Spleen (tissue), 11 donors: ENCODE data around the gene ENOX1. TPM values are rescaled to one million over a fixed set of nuclear protein-coding genes. Genes with fewer than 3 reads are reported as not detected.

Experiments used
- DNase-seq: peaks from one replicate; pipeline ENCODE4 v3.0.0-alpha.2; 2020
- H3K27ac ChIP-seq, 8 donors: fragments of 200-600 bp; sonication (generic) in 7 of 8; 1 replicate in 4 of 8; 2 replicates in 4 of 8; pipeline versions ENCODE4 v1.5.0 to v1.8.0; 2016 to 2021; ENCODE audit warnings: inconsistent platforms in 4 of 8, mild to moderate bottlenecking in 4 of 8, moderate library complexity in 1 of 8
- H3K27me3 ChIP-seq, 7 donors: fragments of 200-600 bp; sonication (generic) in 6 of 7; replicated peaks in 1 of 7; 1 replicate in 4 of 7; 2 replicates in 3 of 7; pipeline versions ENCODE4 v1.5.0 to v1.8.0; 2016 to 2021; ENCODE audit warnings: inconsistent platforms in 3 of 7, mild to moderate bottlenecking in 1 of 7
- H3K36me3 ChIP-seq, 6 donors: fragments of 200-600 bp; sonication (generic) in 5 of 6; 1 replicate in 4 of 6; 2 replicates in 2 of 6; pipeline versions ENCODE4 v1.5.0 to v1.8.0; 2016 to 2021; ENCODE audit warnings: inconsistent platforms in 2 of 6
- H3K4me1 ChIP-seq, 6 donors: fragments of 200-600 bp; sonication (generic) in 5 of 6; 1 replicate in 3 of 6; 2 replicates in 3 of 6; pipeline versions ENCODE4 v1.5.0 to v1.8.0; 2016 to 2021; ENCODE audit warnings: inconsistent platforms in 3 of 6
- H3K4me3 ChIP-seq, 8 donors: fragments of 200-600 bp; sonication (generic) in 7 of 8; 1 replicate in 4 of 8; 2 replicates in 4 of 8; pipeline versions ENCODE4 v1.5.0 to v1.8.0; 2016 to 2021; ENCODE audit warnings: inconsistent platforms in 4 of 8, mild to moderate bottlenecking in 4 of 8, moderate library complexity in 2 of 8
- H3K9me3 ChIP-seq, 8 donors: fragments of 200-600 bp; sonication (generic) in 7 of 8; 1 replicate in 4 of 8; 2 replicates in 4 of 8; pipeline versions ENCODE4 v1.5.0 to v1.8.0; 2016 to 2021; ENCODE audit warnings: inconsistent platforms in 4 of 8
- POLR2A ChIP-seq, 3 donors: fragments of 450-650 bp; IDR thresholded peaks; one replicate each; pipeline ENCODE4 v1.5.1; 2017; ENCODE audit warnings: antibody characterized with exemption in 3 of 3, mild to moderate bottlenecking in 1 of 3
- POLR2AphosphoS5 ChIP-seq, 3 donors: sonication (generic); formaldehyde crosslinking; IDR thresholded peaks; one replicate each; pipeline ENCODE4 v1.5.1; 2017; ENCODE audit warnings: antibody characterized with exemption in 3 of 3
- WGBS, 5 donors: extraction: QIAGEN DNeasy Blood & Tissue Kit in 3 of 5; methylation state at CpG; one replicate each; pipeline versions ENCODE4 v1.1.5 to v1.1.7; 2013 to 2018; 5-methylcytosine and 5-hydroxymethylcytosine counted together
- intact Hi-C: fragments of 100-400 bp; cut with DNase I; formaldehyde crosslinking; loops from one replicate; pipeline ENCODE4 v1.15.0; 2023; ENCODE audit warnings: low total_unique reads
- polyA plus RNA-seq, 3 donors: library from polyadenylated mRNA; stranded (reverse); fragments of 200-250 nt; gene quantifications; one replicate each; pipeline ENCODE4 v1.2.1, GENCODE V29; 2013
- total RNA-seq, 7 donors: library from RNA; depleted of rRNA in 3 of 7; stranded (reverse); fragments of >200 nt in 3 of 7; fragmentation: NEBNext Ultra II Directional in 4 of 7; extraction: Animal tissue kit (Norgen Biotek cat#: 25700) in 4 of 7; gene quantifications; one replicate each; pipeline versions ENCODE4 v1.1.0 to v1.2.1, GENCODE V29; 2016 to 2021
- TF ChIP-seq, protein P1 (sequence below), 11 experiments: fragments of 200-600 bp in 7 of 11; fragments of 450-650 bp in 4 of 11; sonication (generic) in 4 of 11; IDR thresholded peaks in 8 of 11; conservative IDR thresholded peaks in 3 of 11; 1 replicate in 7 of 11; 2 replicates in 4 of 11; pipeline versions ENCODE4 v1.4.0 to v1.8.0; 2016 to 2021; ENCODE audit warnings: antibody characterized with exemption in 11 of 11, inconsistent platforms in 4 of 11, mild to moderate bottlenecking in 1 of 11
- donor health status: healthy with polysubstance abuse.
- donor health status: DM: no; HTN: no; CAD: no; lungs with moderate emphysema.
- donor health status: DM: no; HTN: no; CAD: no.
- donor health status: Bipolar disorder and iron deficiency.
- donor health status: healthy.
- donor health status: DM: no; HTN: no; CAD: no.
- donor health status: DM: yes; HTN: yes; CAD: no.

The ENOX1 gene
- total and polyA plus RNA-seq, 10 donors, result 0.42 to 1.3 (median 0.54) TPM; not detected in 1

DNA sequence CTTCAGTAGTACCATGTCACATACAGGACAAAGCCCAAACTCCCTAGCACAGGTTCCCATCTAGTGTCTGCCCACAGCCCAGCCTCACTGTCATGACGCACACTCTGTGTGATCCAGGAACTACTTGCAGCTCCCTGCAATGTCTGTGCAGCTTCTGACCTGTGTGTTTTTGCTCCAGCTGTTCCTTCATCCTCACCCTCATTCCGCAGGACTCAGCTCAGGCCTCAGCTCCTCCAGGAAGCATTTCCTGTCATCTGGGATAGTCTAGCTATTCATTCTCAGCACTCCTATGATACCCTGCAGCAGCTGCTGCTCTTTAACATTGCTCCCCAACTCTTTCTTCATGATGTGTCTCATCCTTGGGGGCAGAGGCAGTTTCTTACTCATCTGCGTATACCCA lies 56.1 kb downstream of the ENOX1 start:
- Histone ChIP-seq H3K4me3 (no peak overlapping the region), H3K36me3 (no peaks in the 10 kb centered on the region), H3K9me3 (no peaks in the 10 kb centered on the region), H3K4me1 (no peaks in the 10 kb centered on the region), H3K27me3 (no peaks in the 10 kb centered on the region), H3K27ac (no peak overlapping the region)
- DNase-seq, result no peak
- 71 to 87% (median 80%) methylated on average over 3 of the region's 3 CpGs for WGBS, 5 donors
- TF ChIP-seq POLR2AphosphoS5 (IDR thresholded peaks at IDR 0.05) (no peak), POLR2A (IDR thresholded peaks at IDR 0.05) (no peak)
- TF ChIP-seq, protein P1, sequence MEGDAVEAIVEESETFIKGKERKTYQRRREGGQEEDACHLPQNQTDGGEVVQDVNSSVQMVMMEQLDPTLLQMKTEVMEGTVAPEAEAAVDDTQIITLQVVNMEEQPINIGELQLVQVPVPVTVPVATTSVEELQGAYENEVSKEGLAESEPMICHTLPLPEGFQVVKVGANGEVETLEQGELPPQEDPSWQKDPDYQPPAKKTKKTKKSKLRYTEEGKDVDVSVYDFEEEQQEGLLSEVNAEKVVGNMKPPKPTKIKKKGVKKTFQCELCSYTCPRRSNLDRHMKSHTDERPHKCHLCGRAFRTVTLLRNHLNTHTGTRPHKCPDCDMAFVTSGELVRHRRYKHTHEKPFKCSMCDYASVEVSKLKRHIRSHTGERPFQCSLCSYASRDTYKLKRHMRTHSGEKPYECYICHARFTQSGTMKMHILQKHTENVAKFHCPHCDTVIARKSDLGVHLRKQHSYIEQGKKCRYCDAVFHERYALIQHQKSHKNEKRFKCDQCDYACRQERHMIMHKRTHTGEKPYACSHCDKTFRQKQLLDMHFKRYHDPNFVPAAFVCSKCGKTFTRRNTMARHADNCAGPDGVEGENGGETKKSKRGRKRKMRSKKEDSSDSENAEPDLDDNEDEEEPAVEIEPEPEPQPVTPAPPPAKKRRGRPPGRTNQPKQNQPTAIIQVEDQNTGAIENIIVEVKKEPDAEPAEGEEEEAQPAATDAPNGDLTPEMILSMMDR (IDR thresholded peaks at IDR 0.05 in 8 of 11, conservative IDR thresholded peaks at IDR 0.05 in 3 of 11), result no peak
- intact Hi-C loops, result no loop called here

DNA sequence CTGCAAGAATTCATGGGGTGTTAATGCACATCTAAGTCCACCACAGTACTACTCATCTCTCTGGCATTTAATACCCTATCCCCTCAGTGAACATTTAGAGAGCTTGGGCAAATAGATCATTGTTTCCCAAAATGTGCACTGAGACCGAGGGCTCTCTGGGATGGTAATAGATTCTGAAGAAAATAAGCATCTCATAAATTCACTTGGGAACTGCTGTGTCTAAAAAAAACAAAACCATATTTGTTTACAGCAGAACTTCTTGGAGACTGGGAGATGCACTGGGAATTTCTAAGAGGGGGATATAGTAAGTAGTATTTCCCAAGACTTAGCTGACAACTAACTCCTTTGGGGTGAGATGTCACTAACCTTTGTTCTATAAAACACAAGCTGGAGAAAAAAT lies 58.4 kb downstream of the ENOX1 start:
- no peak overlapping the region for H3K27ac ChIP-seq
- intact Hi-C loops, result no loop called here
- H3K9me3 ChIP-seq, result no peaks in the 10 kb centered on the region
- H3K4me3 ChIP-seq, result no peak overlapping the region
- TF ChIP-seq POLR2A (IDR thresholded peaks at IDR 0.05) (no peak), POLR2AphosphoS5 (IDR thresholded peaks at IDR 0.05) (no peak)
- TF ChIP-seq, protein P1 (IDR thresholded peaks at IDR 0.05 in 8 of 11, conservative IDR thresholded peaks at IDR 0.05 in 3 of 11), result no peak
- no peaks in the 10 kb centered on the region for H3K36me3 ChIP-seq
- no peaks in the 10 kb centered on the region for H3K27me3 ChIP-seq
- WGBS, 5 donors, result 79 to 89% (median 85%) methylated on average over 1 of the region's 1 CpG
- H3K4me1 ChIP-seq, result no peaks in the 10 kb centered on the region
- no peak for DNase-seq

DNA sequence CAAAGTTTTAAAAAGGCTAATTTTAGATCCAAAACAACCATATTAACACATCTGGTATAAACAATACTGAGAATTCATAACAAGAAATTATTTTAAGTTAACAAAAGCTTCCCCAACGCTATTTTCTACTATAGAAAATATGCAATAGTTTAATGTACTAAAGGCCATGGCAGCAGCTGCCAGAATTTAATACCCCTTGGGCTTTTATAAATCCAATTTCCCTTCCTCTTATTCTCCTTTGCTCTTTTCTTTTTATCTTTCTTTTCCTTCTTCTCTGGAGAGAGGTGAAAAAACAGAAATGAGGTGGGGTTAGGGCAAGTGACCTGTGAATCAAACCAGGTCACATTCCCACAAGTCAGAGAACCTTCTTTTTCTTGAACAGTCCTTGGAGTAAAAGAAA lies 58.9 kb downstream of the ENOX1 start:
- WGBS, 5 donors, result 82 to 93% (median 83%) methylated on average over 1 of the region's 1 CpG
- no peak for TF ChIP-seq POLR2A (IDR thresholded peaks at IDR 0.05)
- TF ChIP-seq, protein P1 (IDR thresholded peaks at IDR 0.05 in 8 of 11, conservative IDR thresholded peaks at IDR 0.05 in 3 of 11), result no peak
- no peak for TF ChIP-seq POLR2AphosphoS5 (IDR thresholded peaks at IDR 0.05)
- intact Hi-C loops, result no loop called here

DNA sequence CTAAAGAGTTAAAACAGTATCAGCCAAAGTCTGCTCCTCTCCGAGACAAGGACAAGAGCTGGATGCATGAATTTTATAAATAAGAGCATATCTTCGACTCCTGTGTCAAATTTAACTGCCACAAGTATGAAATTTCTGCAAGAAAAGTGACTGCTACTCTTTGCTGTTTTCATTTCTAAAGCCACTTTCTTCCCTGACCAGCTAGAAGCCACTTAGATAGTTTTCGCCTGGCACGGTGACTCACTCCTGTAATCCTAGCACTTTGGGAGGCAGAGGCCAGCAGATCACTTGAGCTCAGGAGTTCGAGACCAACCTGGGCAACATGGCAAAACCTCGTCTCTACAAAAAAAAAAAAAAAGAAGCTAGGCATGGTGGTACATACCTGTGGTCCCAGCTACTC lies 61.3 kb downstream of the ENOX1 start:
- Histone ChIP-seq H3K4me3 (no peak overlapping the region), H3K27ac (no peak overlapping the region), H3K36me3 (no peaks in the 10 kb centered on the region), H3K9me3 (no peaks in the 10 kb centered on the region), H3K27me3 (no peaks in the 10 kb centered on the region), H3K4me1 (no peaks in the 10 kb centered on the region)
- TF ChIP-seq, protein P1 (IDR thresholded peaks at IDR 0.05 in 8 of 11, conservative IDR thresholded peaks at IDR 0.05 in 3 of 11), result no peak
- TF ChIP-seq POLR2A (IDR thresholded peaks at IDR 0.05) (no peak), POLR2AphosphoS5 (IDR thresholded peaks at IDR 0.05) (no peak)
- 74 to 85% (median 83%) methylated on average over 6 of the region's 6 CpGs for WGBS, 5 donors
- DNase-seq, result no peak
- intact Hi-C loops, result no loop called here

More for the DNA sequence above, 58.9 kb downstream of the ENOX1 start:
- H3K4me3 ChIP-seq, result no peak overlapping the region
- H3K4me1 ChIP-seq, result no peaks in the 10 kb centered on the region
- no peak for DNase-seq
- H3K27me3 ChIP-seq, result no peaks in the 10 kb centered on the region
- H3K9me3 ChIP-seq, result no peaks in the 10 kb centered on the region
- no peaks in the 10 kb centered on the region for H3K36me3 ChIP-seq
- H3K27ac ChIP-seq, result no peak overlapping the region
